Neural cell (in vitro differentiated cells): ENCODE measurements around the gene BHLHE23. TPM values are rescaled to one million over a fixed set of nuclear protein-coding genes. Genes with fewer than 3 reads are reported as not detected.

Source experiments
- H2AFZ ChIP-seq: fragments of 200-600, 300-800 bp; sonication (generic), shearing (Covaris generic); 2 replicates; pipeline ENCODE4 v1.6.0; 2014; ENCODE audit warnings: low read depth, mild to moderate bottlenecking, antibody characterized with exemption, low read length, moderate library complexity
- H3F3A ChIP-seq: fragments of 200-600 bp; shearing (Covaris generic); 2 replicates; pipeline ENCODE4 v1.6.1; 2016; ENCODE audit warnings: mild to moderate bottlenecking, moderate library complexity, mixed read lengths, antibody characterized with exemption, low read length; ENCODE audit not compliant: insufficient read depth, poor library complexity, severe bottlenecking
- H3K27ac ChIP-seq: fragments of 200-600, 300-800 bp; sonication (generic), shearing (Covaris generic); 2 replicates; pipeline ENCODE4 v1.5.1; 2014; ENCODE audit warnings: mild to moderate bottlenecking, low read length, moderate library complexity
- H3K27me3 ChIP-seq: fragments of 300-800, 200-600 bp; sonication (generic), shearing (Covaris generic); 2 replicates; pipeline ENCODE4 v1.6.0; 2014; ENCODE audit warnings: mild to moderate bottlenecking, low read depth, low read length, moderate library complexity; ENCODE audit not compliant: insufficient read depth
- H3K36me3 ChIP-seq: fragments of 300-800, 200-600 bp; sonication (generic), shearing (Covaris generic); 2 replicates; pipeline ENCODE4 v1.5.1; 2014; ENCODE audit warnings: mild to moderate bottlenecking, antibody characterized with exemption, low read length, moderate library complexity; ENCODE audit not compliant: insufficient read depth
- H3K4me2 ChIP-seq: fragments of 300-800, 200-600 bp; sonication (generic), shearing (Covaris generic); 2 replicates; pipeline ENCODE4 v1.6.0; 2014; ENCODE audit warnings: mild to moderate bottlenecking, low read length
- H3K4me3 ChIP-seq: fragments of 300-800, 200-600 bp; sonication (generic), shearing (Covaris generic); 2 replicates; pipeline ENCODE4 v1.5.1; 2014; ENCODE audit warnings: mild to moderate bottlenecking, low read length, moderate library complexity
- H3K79me2 ChIP-seq: fragments of 200-600 bp; shearing (Covaris generic); replicated peaks from 2 replicates; pipeline ENCODE4 v1.6.0; 2014; ENCODE audit warnings: mild to moderate bottlenecking, low read length, moderate library complexity; ENCODE audit not compliant: insufficient read depth
- H3K9ac ChIP-seq: fragments of 300-800, 200-600 bp; sonication (generic), shearing (Covaris generic); 2 replicates; pipeline ENCODE4 v1.6.1; 2016; ENCODE audit warnings: mild to moderate bottlenecking, low read length, mixed read lengths
- H3K9me2 ChIP-seq: fragments of 200-600 bp; shearing (Covaris generic); 2 replicates; pipeline ENCODE4 v1.6.1; 2016; ENCODE audit warnings: mild to moderate bottlenecking, low read length, mixed read lengths; ENCODE audit not compliant: insufficient read depth
- H3K9me3 ChIP-seq: fragments of 200-600, 300-800 bp; sonication (generic), shearing (Covaris generic); 2 replicates; pipeline ENCODE4 v1.6.1; 2016; ENCODE audit warnings: mild to moderate bottlenecking, mixed run types, low read length, moderate library complexity, mixed read lengths
- H4K20me1 ChIP-seq: fragments of 200-600 bp; shearing (Covaris generic); 2 replicates; pipeline ENCODE4 v1.6.1; 2016; ENCODE audit warnings: mild to moderate bottlenecking, mixed run types; ENCODE audit not compliant: insufficient read depth
- CTCF ChIP-seq: fragments of 450-650 bp; IDR thresholded peaks from 2 replicates; pipeline ENCODE4 v1.5.1; 2014; ENCODE audit warnings: antibody characterized with exemption, mild to moderate bottlenecking, moderate library complexity; ENCODE audit not compliant: poor library complexity, severe bottlenecking
- EP300 ChIP-seq: fragments of 450-650 bp; conservative IDR thresholded peaks from 2 replicates; pipeline ENCODE4 v1.6.1; 2014; ENCODE audit warnings: antibody characterized with exemption, mild to moderate bottlenecking, moderate library complexity; ENCODE audit not compliant: poor library complexity, severe bottlenecking
- EZH2 ChIP-seq: fragments of 200-600, 300-800 bp; shearing (Covaris generic), sonication (generic); IDR thresholded peaks from 2 replicates; pipeline ENCODE4 v1.6.1; 2014; ENCODE audit warnings: antibody characterized with exemption, low read length, borderline replicate concordance, mild to moderate bottlenecking; ENCODE audit not compliant: insufficient read depth, poor library complexity, severe bottlenecking
- MXI1 ChIP-seq: fragments of 450-650 bp; conservative IDR thresholded peaks from 2 replicates; pipeline ENCODE4 v1.6.1; 2014; ENCODE audit warnings: antibody characterized with exemption, mild to moderate bottlenecking; ENCODE audit not compliant: poor library complexity, severe bottlenecking
- POLR2AphosphoS5 ChIP-seq: IDR thresholded peaks from 2 replicates; pipeline ENCODE4 v1.6.1; 2012
- RAD21 ChIP-seq: fragments of 450-650 bp; conservative IDR thresholded peaks from 2 replicates; pipeline ENCODE4 v1.6.1; 2014; ENCODE audit warnings: antibody characterized with exemption, mild to moderate bottlenecking, moderate library complexity
- REST ChIP-seq: IDR thresholded peaks from 2 replicates; pipeline ENCODE4 v1.6.1; 2012; ENCODE audit warnings: borderline replicate concordance
- SMC3 ChIP-seq: fragments of 450-650 bp; conservative IDR thresholded peaks from 2 replicates; pipeline ENCODE4 v1.6.1; 2014; ENCODE audit warnings: antibody characterized with exemption, mild to moderate bottlenecking, moderate library complexity; ENCODE audit not compliant: poor library complexity
- TAF1 ChIP-seq: IDR thresholded peaks from 2 replicates; pipeline ENCODE4 v1.6.1; 2012; ENCODE audit warnings: low read depth
- polyA plus RNA-seq: library from polyadenylated mRNA; depleted of rRNA; stranded (reverse); fragments of >200 nt; gene quantifications from 2 replicates; pipeline ENCODE4 v1.2.3, GENCODE V29; 2014

BHLHE23 gene
- polyA plus RNA-seq, 1 donor from 2014 or later, result not detected

- H3K27ac ChIP-seq, result no peak overlapping the region
- H3K27me3 ChIP-seq, result peaks cover 64% of the 10 kb centered on the region
- no peak overlapping the region for H3K4me3 ChIP-seq
- H4K20me1 ChIP-seq, result no peaks in the 10 kb centered on the region
- no peak for TF ChIP-seq CTCF
- TF ChIP-seq MXI1, result no peak
- TF ChIP-seq EP300, result no peak
- TF ChIP-seq REST, result no peak
- no peak for TF ChIP-seq RAD21
- TF ChIP-seq EZH2, result no peak
- no peak for TF ChIP-seq SMC3
- TF ChIP-seq POLR2AphosphoS5, result no peak
- no peak for TF ChIP-seq TAF1
- no peak overlapping the region for H2AFZ ChIP-seq
- H3K9ac ChIP-seq, result no peak overlapping the region
- no peaks in the 10 kb centered on the region for H3K9me3 ChIP-seq
- no peaks in the 10 kb centered on the region for H3K79me2 ChIP-seq
- no peaks in the 10 kb centered on the region for H3K36me3 ChIP-seq
- H3F3A ChIP-seq, result no peaks in the 10 kb centered on the region
- no peak overlapping the region for H3K4me2 ChIP-seq
- no peaks in the 10 kb centered on the region for H3K9me2 ChIP-seq
These were observed 4.3 kb downstream of the BHLHE23 start for GRCh38 chr20:63002511-63002910.

- Histone ChIP-seq H3K4me3 (no peak overlapping the region), H3K9me2 (no peaks in the 10 kb centered on the region), H2AFZ (no peak overlapping the region), H3K9me3 (no peaks in the 10 kb centered on the region), H3K27me3 (peaks cover 50% of the 10 kb centered on the region), H3K9ac (no peak overlapping the region), H3F3A (no peaks in the 10 kb centered on the region), H4K20me1 (no peaks in the 10 kb centered on the region), H3K27ac (no peak overlapping the region), H3K36me3 (no peaks in the 10 kb centered on the region), H3K4me2 (no peak overlapping the region), H3K79me2 (no peaks in the 10 kb centered on the region)
- TF ChIP-seq SMC3 (no peak), EZH2 (no peak), EP300 (no peak), TAF1 (no peak), CTCF (no peak), POLR2AphosphoS5 (no peak), RAD21 (no peak), REST (no peak), MXI1 (no peak)
These were observed 5.8 kb downstream of the BHLHE23 start for GRCh38 chr20:63000958-63001357.
